ENCODE results near the gene PLA2R1.

- TF ChIP-seq CTCF (IDR thresholded peaks at IDR 0.05) = no peak
- TF ChIP-seq POLR2A (IDR thresholded peaks at IDR 0.05) = no peak
These were observed 2.5 kb upstream of the PLA2R1 start for GRCh38 chr2:160064916-160065315.

All from lower leg skin (tissue), 3 donors.